Measurements from ENCODE around the gene UBXN1. TPM values are rescaled to one million over a fixed set of nuclear protein-coding genes. Genes with fewer than 3 reads are reported as not detected.

The UBXN1 gene
- total and polyA plus RNA-seq, 2 donors (not counting 1 experiment from before 2014, with no cell fraction given), result 180 to 193 TPM

Small RNAs within 50 kb of the gene (small RNA-seq; reads per million reads assigned to genes)
- not detected for gene SNORA57 (ENCODE audit: insufficient read length, low read depth, low replicate concordance)

Other genes starting within 250 kb of the UBXN1 start
- 228 and 229 TPM in 2 replicates for gene AHNAK, start 132.3 kb downstream of the UBXN1 start, total RNA-seq
- 58.1 and 63.7 TPM in 2 replicates for gene AHNAK, start 132.3 kb downstream of the UBXN1 start, polyA plus RNA-seq
- gene EEF1G, start 105.2 kb downstream of the UBXN1 start, total RNA-seq, result 1,778 and 1,867 TPM in 2 replicates
- gene EEF1G, start 105.2 kb downstream of the UBXN1 start, polyA plus RNA-seq, result 1,359 and 1,582 TPM in 2 replicates
- 33.8 and 47.7 TPM in 2 replicates for gene TUT1, start 87.5 kb downstream of the UBXN1 start, total RNA-seq
- gene TUT1, start 87.5 kb downstream of the UBXN1 start, polyA plus RNA-seq, result 31.1 and 31.6 TPM in 2 replicates
- 127 and 139 TPM in 2 replicates for gene MTA2, start 77.2 kb downstream of the UBXN1 start, total RNA-seq
- 37.2 and 46.9 TPM in 2 replicates for gene MTA2, start 77.2 kb downstream of the UBXN1 start, polyA plus RNA-seq
- 127 and 135 TPM in 2 replicates for gene EML3, start 66.3 kb downstream of the UBXN1 start, total RNA-seq
- gene EML3, start 66.3 kb downstream of the UBXN1 start, polyA plus RNA-seq, result 128 and 170 TPM in 2 replicates
- gene ROM1, start 65.8 kb downstream of the UBXN1 start, total RNA-seq, result 0.68 and 2.0 TPM in 2 replicates
- gene ROM1, start 65.8 kb downstream of the UBXN1 start, polyA plus RNA-seq, result 1.3 and 1.7 TPM in 2 replicates
- gene B3GAT3, start 57.1 kb downstream of the UBXN1 start, total RNA-seq, result 63.1 and 66.6 TPM in 2 replicates
- 88.9 and 89.3 TPM in 2 replicates for gene B3GAT3, start 57.1 kb downstream of the UBXN1 start, polyA plus RNA-seq
- 190 and 204 TPM in 2 replicates for gene GANAB, start 32.5 kb downstream of the UBXN1 start, total RNA-seq
- gene GANAB, start 32.5 kb downstream of the UBXN1 start, polyA plus RNA-seq, result 98.7 and 139 TPM in 2 replicates
- gene INTS5, start 25.8 kb downstream of the UBXN1 start, total RNA-seq, result 21.3 and 22.7 TPM in 2 replicates
- gene INTS5, start 25.8 kb downstream of the UBXN1 start, polyA plus RNA-seq, result 8.7 and 14.3 TPM in 2 replicates
- gene C11orf98, start 13.9 kb downstream of the UBXN1 start, total RNA-seq, result 48.1 and 52.0 TPM in 2 replicates
- gene C11orf98, start 13.9 kb downstream of the UBXN1 start, polyA plus RNA-seq, result 41.5 and 46.3 TPM in 2 replicates
- gene CSKMT, start 13.8 kb downstream of the UBXN1 start, total RNA-seq, result 57.3 and 78.7 TPM in 2 replicates
- 21.3 and 39.0 TPM in 2 replicates for gene CSKMT, start 13.8 kb downstream of the UBXN1 start, polyA plus RNA-seq
- 6.5 and 8.9 TPM in 2 replicates for gene UQCC3, start 7.4 kb downstream of the UBXN1 start, total RNA-seq
- 2.8 and 5.6 TPM in 2 replicates for gene UQCC3, start 7.4 kb downstream of the UBXN1 start, polyA plus RNA-seq
- gene LBHD1, start 6.8 kb downstream of the UBXN1 start, total RNA-seq, result 32.5 and 33.3 TPM in 2 replicates
- 19.3 and 23.3 TPM in 2 replicates for gene LBHD1, start 6.8 kb downstream of the UBXN1 start, polyA plus RNA-seq
- gene LRRN4CL, start 10.5 kb upstream of the UBXN1 start, total RNA-seq, result 0.15 and 0.25 TPM in 2 replicates
- 0.03 TPM in 1 of 2 replicates, not detected in the other for gene LRRN4CL, start 10.5 kb upstream of the UBXN1 start, polyA plus RNA-seq
- 49.2 and 56.3 TPM in 2 replicates for gene BSCL2, start 28.4 kb upstream of the UBXN1 start, total RNA-seq
- 38.5 TPM in 2 replicates for gene BSCL2, start 28.4 kb upstream of the UBXN1 start, polyA plus RNA-seq
- 0.95 and 2.1 TPM in 2 replicates for gene GNG3, start 28.6 kb upstream of the UBXN1 start, total RNA-seq
- gene GNG3, start 28.6 kb upstream of the UBXN1 start, polyA plus RNA-seq, result 5.5 and 8.0 TPM in 2 replicates
- 70.4 and 78.2 TPM in 2 replicates for gene HNRNPUL2, start 48.4 kb upstream of the UBXN1 start, total RNA-seq
- gene HNRNPUL2, start 48.4 kb upstream of the UBXN1 start, polyA plus RNA-seq, result 14.6 and 15.7 TPM in 2 replicates
- 56.3 and 57.9 TPM in 2 replicates for gene TTC9C, start 49.4 kb upstream of the UBXN1 start, total RNA-seq
- gene TTC9C, start 49.4 kb upstream of the UBXN1 start, polyA plus RNA-seq, result 33.5 and 36.7 TPM in 2 replicates
- gene ZBTB3, start 75.1 kb upstream of the UBXN1 start, total RNA-seq, result 22.0 and 24.8 TPM in 2 replicates
- gene ZBTB3, start 75.1 kb upstream of the UBXN1 start, polyA plus RNA-seq, result 3.8 and 8.7 TPM in 2 replicates
- 76.8 and 78.7 TPM in 2 replicates for gene POLR2G, start 82.5 kb upstream of the UBXN1 start, total RNA-seq
- 113 and 129 TPM in 2 replicates for gene POLR2G, start 82.5 kb upstream of the UBXN1 start, polyA plus RNA-seq
- gene TAF6L, start 92.3 kb upstream of the UBXN1 start, total RNA-seq, result 43.2 and 48.2 TPM in 2 replicates
- gene TAF6L, start 92.3 kb upstream of the UBXN1 start, polyA plus RNA-seq, result 28.2 and 75.1 TPM in 2 replicates
- gene TMEM179B, start 108.3 kb upstream of the UBXN1 start, total RNA-seq, result 62.3 and 71.5 TPM in 2 replicates
- gene TMEM179B, start 108.3 kb upstream of the UBXN1 start, polyA plus RNA-seq, result 43.2 and 64.3 TPM in 2 replicates
- 15.6 and 16.2 TPM in 2 replicates for gene TMEM223, start 112.9 kb upstream of the UBXN1 start, total RNA-seq
- 6.0 and 12.0 TPM in 2 replicates for gene TMEM223, start 112.9 kb upstream of the UBXN1 start, polyA plus RNA-seq
- 161 TPM in 2 replicates for gene NXF1, start 126.4 kb upstream of the UBXN1 start, total RNA-seq
- 242 and 262 TPM in 2 replicates for gene NXF1, start 126.4 kb upstream of the UBXN1 start, polyA plus RNA-seq
- 98.1 and 99.1 TPM in 2 replicates for gene STX5, start 153.0 kb upstream of the UBXN1 start, total RNA-seq
- gene STX5, start 153.0 kb upstream of the UBXN1 start, polyA plus RNA-seq, result 41.0 and 42.1 TPM in 2 replicates
- gene TEX54, start 153.8 kb upstream of the UBXN1 start, total RNA-seq, result 1.1 TPM in 1 of 2 replicates, not detected in the other
- not detected in 2 replicates for gene TEX54, start 153.8 kb upstream of the UBXN1 start, polyA plus RNA-seq
- gene WDR74, start 160.5 kb upstream of the UBXN1 start, total RNA-seq, result 131 and 136 TPM in 2 replicates
- gene WDR74, start 160.5 kb upstream of the UBXN1 start, polyA plus RNA-seq, result 122 and 148 TPM in 2 replicates
- gene SLC3A2, start 201.8 kb upstream of the UBXN1 start, total RNA-seq, result 148 and 175 TPM in 2 replicates
- 92.0 and 102 TPM in 2 replicates for gene SLC3A2, start 201.8 kb upstream of the UBXN1 start, polyA plus RNA-seq
- not detected in 2 replicates for gene CHRM1, start 242.3 kb upstream of the UBXN1 start, total RNA-seq
- not detected in 2 replicates for gene CHRM1, start 242.3 kb upstream of the UBXN1 start, polyA plus RNA-seq

All from B cell (primary cell).